B cell (primary cell): Measurements from ENCODE around the gene CCNO. TPM values are rescaled to one million over a fixed set of nuclear protein-coding genes. Genes with fewer than 3 reads are reported as not detected.

Source experiments
- ATAC-seq: fragments of 200-7000 bp; cut with Tn5 transposase; one replicate; pipeline ENCODE4 v1.10.0; 2021; ENCODE audit warnings: low read depth, mild to moderate bottlenecking, moderate number of reproducible peaks, moderate library complexity
- CTCF ChIA-PET: fragments of 350-600 bp; sonication (Branson Sonifier 250); formaldehyde crosslinking; loops from one replicate; lab custom pipeline; 2021; ENCODE audit warnings: antibody characterized with exemption, inconsistent platforms; lab: Charles Lee
- POLR2A ChIA-PET: fragments of 350-600 bp; sonication (Branson Sonifier 250); formaldehyde crosslinking; loops from one replicate; lab custom pipeline; 2021; ENCODE audit warnings: antibody characterized with exemption; lab: Charles Lee
- DNase-seq: peaks from one replicate; pipeline ENCODE4 v3.0.0; 2013
- H2AFZ ChIP-seq: 2 replicates; pipeline ENCODE4 v1.6.1; 2012; ENCODE audit warnings: mild to moderate bottlenecking, low read depth, low read length; ENCODE audit not compliant: insufficient read depth, poor library complexity, severe bottlenecking
- H3K27ac ChIP-seq, 2 donors: 1 replicate in 1 of 2; 2 replicates in 1 of 2; pipeline ENCODE4 v1.5.1; 2012 to 2013; ENCODE audit warnings: low read length in 2 of 2, mild to moderate bottlenecking in 2 of 2, moderate library complexity in 1 of 2
- H3K27me3 ChIP-seq, 4 experiments: fragments of 200-600 bp in 1 of 4; sonication (generic) in 1 of 4; replicated peaks in 1 of 4; 1 replicate in 2 of 4; 2 replicates in 2 of 4; pipeline versions ENCODE4 v1.6.1 to v1.7.0; 2013 to 2016; ENCODE audit warnings: low read length in 3 of 4, mild to moderate bottlenecking in 2 of 4, mixed read lengths in 1 of 4, moderate library complexity in 1 of 4; ENCODE audit not compliant: insufficient read depth in 4 of 4, control insufficient read depth in 3 of 4; ENCODE audit errors: control extremely low read depth in 1 of 4
- H3K36me3 ChIP-seq, 2 experiments: replicated peaks in 1 of 2; 1 replicate in 1 of 2; 2 replicates in 1 of 2; pipeline versions ENCODE4 v1.6.1 to v1.7.1; 2013; ENCODE audit warnings: low read length in 1 of 2; ENCODE audit not compliant: insufficient read depth in 2 of 2, control insufficient read depth in 1 of 2; ENCODE audit errors: control extremely low read depth in 1 of 2, extremely low read depth in 1 of 2
- H3K4me1 ChIP-seq, 2 donors: fragments of 200-600 bp in 1 of 2; sonication (generic) in 1 of 2; 1 replicate in 1 of 2; 2 replicates in 1 of 2; pipeline versions ENCODE4 v1.5.1 to v1.6.1; 2013 to 2017; ENCODE audit warnings: low read length in 2 of 2; ENCODE audit not compliant: control insufficient read depth in 2 of 2, insufficient read depth in 2 of 2
- H3K4me2 ChIP-seq: replicated peaks from 2 replicates; pipeline ENCODE3; 2012; ENCODE audit warnings: mild to moderate bottlenecking, low read depth, low read length; ENCODE audit not compliant: poor library complexity, severe bottlenecking
- H3K4me3 ChIP-seq, 5 experiments: fragments of 200-600 bp in 1 of 5; sonication (generic) in 1 of 5; 1 replicate in 3 of 5; 2 replicates in 2 of 5; pipeline versions ENCODE4 v1.5.1 to v1.7.0; 2011 to 2016; ENCODE audit warnings: low read length in 4 of 5, mild to moderate bottlenecking in 4 of 5, low read depth in 2 of 5, control low read depth in 1 of 5, moderate library complexity in 1 of 5; ENCODE audit not compliant: insufficient read depth in 1 of 5; ENCODE audit errors: control extremely low read depth in 1 of 5, extremely low read depth in 1 of 5
- H3K79me2 ChIP-seq: fragments of 200-600 bp; sonication (generic); one replicate; pipeline ENCODE4 v1.6.0; 2016; ENCODE audit warnings: low read length; ENCODE audit not compliant: control insufficient read depth, insufficient read depth
- H3K9ac ChIP-seq: fragments of 200-600 bp; sonication (generic); 2 replicates; pipeline ENCODE4 v1.6.1; 2017; ENCODE audit warnings: mild to moderate bottlenecking, low read length, moderate library complexity
- H3K9me3 ChIP-seq, 3 donors: one replicate each; pipeline versions ENCODE4 v1.6.1 to v1.7.1; 2013; ENCODE audit warnings: low read length in 2 of 3; ENCODE audit not compliant: control insufficient read depth in 2 of 3, insufficient read depth in 1 of 3; ENCODE audit errors: control extremely low read depth in 1 of 3
- H4K20me1 ChIP-seq: 2 replicates; pipeline ENCODE4 v1.6.0; 2012; ENCODE audit warnings: mild to moderate bottlenecking, low read length; ENCODE audit not compliant: insufficient read depth, control insufficient read depth, poor library complexity, severe bottlenecking
- H3K27ac Mint-ChIP-seq: one replicate; pipeline ENCODE4 v1.8.0; 2021; ENCODE audit warnings: mixed read lengths
- H3K27me3 Mint-ChIP-seq: one replicate; pipeline ENCODE4 v1.8.0; 2021; ENCODE audit warnings: mixed read lengths
- H3K4me1 Mint-ChIP-seq: one replicate; pipeline ENCODE4 v1.8.0; 2021; ENCODE audit warnings: mixed read lengths
- H3K4me3 Mint-ChIP-seq: one replicate; pipeline ENCODE4 v1.8.0; 2021; ENCODE audit warnings: mixed read lengths
- H3K9me3 Mint-ChIP-seq: one replicate; pipeline ENCODE4 v1.8.0; 2022; ENCODE audit warnings: mixed read lengths; ENCODE audit not compliant: insufficient read depth
- CTCF ChIP-seq: fragments of 200-600 bp; IDR thresholded peaks from one replicate; pipeline ENCODE4 v1.8.0; 2022; ENCODE audit warnings: antibody characterized with exemption, mild to moderate bottlenecking
- EZH2 ChIP-seq: IDR thresholded peaks from 2 replicates; pipeline ENCODE4 v1.6.1; 2012; ENCODE audit warnings: borderline replicate concordance, low read depth, mild to moderate bottlenecking, moderate library complexity, low read length; ENCODE audit not compliant: insufficient read depth, poor library complexity, severe bottlenecking
- WGBS: methylation state at CpG from one replicate; pipeline ENCODE4 v1.1.5; 2013; ENCODE audit warnings: missing lambda C conversion rate; ENCODE audit not compliant: insufficient coverage; 5-methylcytosine and 5-hydroxymethylcytosine counted together
- intact Hi-C: fragments of 100-400 bp; cut with micrococcal nuclease; formaldehyde crosslinking; loops from one replicate; pipeline ENCODE4 v1.10.0; 2022
- polyA plus RNA-seq: library from polyadenylated mRNA; depleted of rRNA; stranded (reverse); fragments of >200 nt; gene quantifications from 2 replicates; pipeline ENCODE4 v1.2.3, GENCODE V29; 2012
- total RNA-seq, 2 donors: library from RNA; stranded (reverse); fragments of 120-200 nt in 1 of 2; gene quantifications; 1 replicate in 1 of 2; 2 replicates in 1 of 2; pipeline versions ENCODE4 v1.2.3 to v1.2.4, GENCODE V29; 2013 to 2022

CCNO gene
- total and polyA plus RNA-seq, 2 donors (not counting 1 experiment from before 2014, with no cell fraction given): not detected

- no peaks in the 10 kb centered on the region for H3K9me3 ChIP-seq
- no peaks in the 10 kb centered on the region for H4K20me1 ChIP-seq
- no peaks in the 10 kb centered on the region for H3K27me3 Mint-ChIP-seq
- peaks cover 10 to 61% of the 10 kb centered on the region in 2 experiments for H3K36me3 ChIP-seq
- H3K9me3 Mint-ChIP-seq: no peaks in the 10 kb centered on the region
- POLR2A ChIA-PET: no interaction called here
- no peaks in the 10 kb centered on the region for H3K79me2 ChIP-seq
- no peak overlapping the region for H3K4me2 ChIP-seq
- no peaks in the 10 kb centered on the region for H3K27me3 ChIP-seq
- no CpG with 5 or more reads among the region's 1 CpG for WGBS
- H3K4me1 Mint-ChIP-seq: no peaks in the 10 kb centered on the region
- DNase-seq (no peak), ATAC-seq (no peak)
- intact Hi-C loops: no loop called here
- TF ChIP-seq EZH2 (no peak), CTCF (no peak)
- CTCF ChIA-PET: no interaction called here
- H3K27ac ChIP-seq: no peak overlapping the region
- no peaks in the 10 kb centered on the region for H3K4me1 ChIP-seq
- H2AFZ ChIP-seq: no peak overlapping the region
- no peak overlapping the region for H3K27ac Mint-ChIP-seq
- no peak overlapping the region for H3K4me3 ChIP-seq
- no peak overlapping the region for H3K4me3 Mint-ChIP-seq
- H3K9ac ChIP-seq: no peak overlapping the region
These were observed 43.4 kb upstream of the CCNO start for GRCh38 chr5:55276771-55277170.

- ChIA-PET POLR2A (no interaction called here), CTCF (no interaction called here)
- H3K4me3 Mint-ChIP-seq: no peak overlapping the region
- Histone ChIP-seq H3K27me3 (no peaks in the 10 kb centered on the region), H3K9ac (no peak overlapping the region), H3K4me3 (no peak overlapping the region), H3K79me2 (no peaks in the 10 kb centered on the region), H4K20me1 (no peaks in the 10 kb centered on the region), H3K4me1 (no peaks in the 10 kb centered on the region), H3K4me2 (no peak overlapping the region), H3K9me3 (no peaks in the 10 kb centered on the region), H3K36me3 (peaks cover 0 to 65% of the 10 kb centered on the region in 2 experiments), H3K27ac (no peak overlapping the region), H2AFZ (no peak overlapping the region)
- no peaks in the 10 kb centered on the region for H3K4me1 Mint-ChIP-seq
- intact Hi-C loops: no loop called here
- WGBS: 100% methylated on average over 2 of the region's 3 CpGs
- ATAC-seq: no peak
- DNase-seq: no peak
- H3K27ac Mint-ChIP-seq: no peak overlapping the region
- no peaks in the 10 kb centered on the region for H3K27me3 Mint-ChIP-seq
- H3K9me3 Mint-ChIP-seq: no peaks in the 10 kb centered on the region
- TF ChIP-seq CTCF (no peak), EZH2 (no peak)
These were observed 24.9 kb upstream of the CCNO start for GRCh38 chr5:55258339-55258738.
